IPS-18a (cell line): ENCODE results near the gene FAM124B.

Experiments used
- H3K27ac ChIP-seq: one replicate; pipeline ENCODE4 v1.5.1; 2013; ENCODE audit warnings: low read length
- H3K27me3 ChIP-seq: one replicate; pipeline ENCODE4 v1.6.1; 2013; ENCODE audit warnings: mild to moderate bottlenecking, low read length; ENCODE audit not compliant: control insufficient read depth, insufficient read depth
- H3K36me3 ChIP-seq: one replicate; pipeline ENCODE4 v1.6.1; 2013; ENCODE audit warnings: low read depth, low read length; ENCODE audit not compliant: control insufficient read depth
- H3K4me1 ChIP-seq: one replicate; pipeline ENCODE4 v1.6.1; 2013; ENCODE audit warnings: low read depth, low read length; ENCODE audit not compliant: control insufficient read depth
- H3K4me3 ChIP-seq: one replicate; pipeline ENCODE4 v1.5.1; 2013; ENCODE audit warnings: low read length
- H3K9ac ChIP-seq: one replicate; pipeline ENCODE4 v1.6.1; 2013; ENCODE audit warnings: mild to moderate bottlenecking, low read length, moderate library complexity
- H3K9me3 ChIP-seq: one replicate; pipeline ENCODE4 v1.6.1; 2013; ENCODE audit warnings: low read depth, low read length; ENCODE audit not compliant: control insufficient read depth

The FAM124B gene, protein sequence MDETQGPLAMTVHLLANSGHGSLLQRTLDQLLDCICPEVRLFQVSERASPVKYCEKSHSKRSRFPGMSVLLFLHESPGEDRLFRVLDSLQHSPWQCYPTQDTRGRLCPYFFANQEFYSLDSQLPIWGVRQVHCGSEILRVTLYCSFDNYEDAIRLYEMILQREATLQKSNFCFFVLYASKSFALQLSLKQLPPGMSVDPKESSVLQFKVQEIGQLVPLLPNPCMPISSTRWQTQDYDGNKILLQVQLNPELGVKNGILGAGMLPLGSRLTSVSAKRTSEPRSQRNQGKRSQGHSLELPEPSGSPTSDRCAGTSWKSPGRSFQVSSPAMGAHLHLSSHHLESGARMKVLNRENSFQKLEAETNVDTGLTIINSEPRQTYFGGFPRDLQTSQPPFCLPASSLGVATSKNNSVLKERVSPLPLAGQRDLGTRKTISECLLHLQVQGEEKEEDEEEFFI

GRCh38 chr2:224401641-224402342 lies at the start of gene FAM124B:
Gene FAM124B (minus strand): TSS chr2:224402107. CDS start chr2:224401768, 339 bp downstream.
- Histone ChIP-seq H3K36me3 (no peaks in the 10 kb centered on the region), H3K4me3 (no peak within 1 kb of the TSS), H3K27me3 (no peaks in the 10 kb centered on the region), H3K9me3 (no peaks in the 10 kb centered on the region), H3K9ac (no peak within 1 kb of the TSS), H3K27ac (no peak within 1 kb of the TSS), H3K4me1 (peaks cover 9% of the 10 kb centered on the region)

DNA sequence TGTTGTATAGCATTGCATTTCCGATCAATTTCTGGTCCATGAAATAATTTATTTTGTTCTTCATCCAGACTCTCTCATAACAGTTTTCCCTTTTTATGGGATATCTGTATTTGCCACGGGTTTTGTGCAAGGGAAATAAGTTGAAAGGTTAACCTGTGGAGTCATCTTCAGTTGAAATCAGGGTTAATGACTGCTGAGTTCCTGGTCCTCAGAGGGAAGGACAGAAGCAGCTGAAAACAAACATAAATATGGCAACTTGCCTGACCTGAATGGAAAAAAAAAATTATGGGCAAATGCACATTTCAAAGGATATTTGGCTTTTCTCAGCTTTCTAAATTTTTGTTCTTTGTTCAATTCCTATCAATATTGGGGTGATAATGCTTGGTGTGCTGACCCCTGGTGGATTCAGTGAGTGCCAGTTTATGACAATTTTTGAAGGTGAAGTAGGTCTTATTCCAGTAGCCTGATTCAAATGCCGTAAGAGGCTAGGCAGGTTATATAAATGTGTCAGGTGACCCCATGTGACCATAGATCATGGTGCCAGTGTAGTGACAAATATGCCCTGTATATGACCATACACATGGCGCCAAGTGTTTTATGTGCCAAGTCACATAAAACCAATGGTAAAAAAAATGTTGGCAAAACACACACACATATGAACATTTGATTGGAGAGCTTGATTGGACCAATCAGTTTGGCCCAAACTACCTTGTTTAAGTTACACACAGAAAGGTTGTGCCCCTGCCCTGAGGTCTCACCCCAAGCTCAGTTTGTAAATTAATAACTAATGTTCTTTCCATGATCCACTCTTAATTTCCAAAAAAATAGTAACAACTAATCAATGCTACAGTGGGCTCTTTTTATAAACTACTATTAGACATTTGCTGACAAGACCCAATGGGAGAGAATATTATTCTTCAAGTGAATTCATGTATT lies 47.6 kb upstream of the FAM124B start:
- Histone ChIP-seq H3K9ac (no peak overlapping the region), H3K4me3 (no peak overlapping the region), H3K27me3 (no peaks in the 10 kb centered on the region)

GRCh38 chr2:224448236-224448635 lies 46.3 kb upstream of the FAM124B start:
- H3K36me3 ChIP-seq = no peaks in the 10 kb centered on the region
- H3K9ac ChIP-seq = no peak overlapping the region
- no peaks in the 10 kb centered on the region for H3K9me3 ChIP-seq
- no peaks in the 10 kb centered on the region for H3K27me3 ChIP-seq
- no peak overlapping the region for H3K4me3 ChIP-seq
- peaks cover 3% of the 10 kb centered on the region for H3K4me1 ChIP-seq
- H3K27ac ChIP-seq = no peak overlapping the region

More for the DNA sequence above, 47.6 kb upstream of the FAM124B start:
- H3K27ac ChIP-seq = no peak overlapping the region
- peaks cover 3% of the 10 kb centered on the region for H3K4me1 ChIP-seq
- H3K9me3 ChIP-seq = no peaks in the 10 kb centered on the region
- H3K36me3 ChIP-seq = no peaks in the 10 kb centered on the region

DNA sequence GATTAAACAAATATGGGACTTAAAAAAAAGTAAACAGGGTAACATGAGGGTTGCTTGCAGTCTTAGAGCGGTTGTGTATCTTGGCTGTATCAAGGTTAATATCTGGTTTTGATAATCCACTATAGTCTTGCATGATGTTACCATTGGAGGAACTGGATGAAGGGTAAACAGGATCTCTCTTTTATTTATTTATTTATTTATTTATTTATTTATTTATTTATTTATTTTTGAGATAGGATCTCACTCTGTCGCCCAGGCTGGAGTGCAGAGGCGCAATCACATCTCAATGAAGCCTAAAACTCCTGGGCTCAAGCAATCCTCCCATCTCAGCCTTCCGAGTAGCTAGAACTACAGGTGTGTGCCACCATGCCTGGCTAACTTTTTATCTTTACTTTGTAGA lies 42.9 kb upstream of the FAM124B start:
- Histone ChIP-seq H3K4me1 (peaks cover 3% of the 10 kb centered on the region), H3K9ac (no peak overlapping the region), H3K9me3 (no peaks in the 10 kb centered on the region), H3K27me3 (no peaks in the 10 kb centered on the region), H3K36me3 (no peaks in the 10 kb centered on the region), H3K4me3 (no peak overlapping the region), H3K27ac (no peak overlapping the region)

GRCh38 chr2:224444021-224444420 lies 42.1 kb upstream of the FAM124B start:
- Histone ChIP-seq H3K4me3 (no peak overlapping the region), H3K4me1 (peaks cover under 1% of the 10 kb centered on the region), H3K36me3 (no peaks in the 10 kb centered on the region), H3K27ac (no peak overlapping the region), H3K9me3 (no peaks in the 10 kb centered on the region), H3K9ac (no peak overlapping the region), H3K27me3 (no peaks in the 10 kb centered on the region)

DNA sequence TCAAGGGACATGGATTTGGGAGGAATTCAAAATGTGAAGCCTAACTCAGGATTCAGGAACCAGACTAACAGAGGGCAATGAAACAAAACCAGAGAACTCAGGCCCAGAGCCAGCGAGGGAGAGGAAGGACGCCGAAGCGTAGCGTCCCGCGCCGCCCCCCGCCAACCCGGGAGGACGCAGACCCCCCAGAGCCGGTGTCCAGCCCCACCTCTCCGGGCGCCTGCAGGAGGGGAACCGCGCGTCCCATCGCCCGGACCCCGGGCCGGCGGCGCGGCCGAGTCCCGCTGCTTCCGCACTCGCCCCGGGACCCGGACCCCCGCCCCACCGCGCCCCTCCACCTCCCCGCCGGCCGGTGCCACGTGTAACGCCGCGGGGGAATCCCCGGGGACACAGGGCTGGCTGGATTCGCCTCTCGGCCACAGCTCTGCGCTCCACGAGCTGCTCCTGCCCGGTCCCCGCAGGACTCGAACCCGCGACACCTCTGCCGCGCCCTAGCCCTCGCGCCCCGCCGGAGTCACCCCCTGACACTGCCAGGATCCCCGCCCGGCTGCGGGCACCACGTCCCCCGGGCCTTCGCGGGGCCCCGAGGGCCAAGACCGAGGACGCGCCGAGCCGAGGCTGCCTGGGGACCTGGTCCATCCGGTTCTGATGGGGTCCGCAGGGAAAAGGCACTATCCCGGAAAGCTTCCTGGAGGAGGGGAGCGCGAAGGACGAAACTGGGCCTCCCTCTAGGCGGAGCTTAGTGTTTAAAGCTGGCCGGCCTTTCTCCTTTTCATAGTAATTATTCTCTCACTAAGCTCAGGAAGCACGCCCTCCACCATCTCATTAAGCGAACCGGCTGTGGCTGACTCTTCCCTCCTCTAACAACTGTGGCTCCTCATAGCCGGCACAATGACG lies 40.4 kb upstream of the FAM124B start:
- H3K27ac ChIP-seq = no peak overlapping the region
- H3K36me3 ChIP-seq = no peaks in the 10 kb centered on the region
- H3K27me3 ChIP-seq = no peaks in the 10 kb centered on the region
- H3K9me3 ChIP-seq = no peaks in the 10 kb centered on the region
- H3K4me1 ChIP-seq = no peaks in the 10 kb centered on the region
- H3K9ac ChIP-seq = no peak overlapping the region
- H3K4me3 ChIP-seq = no peak overlapping the region

GRCh38 chr2:224440988-224441387 lies 39.1 kb upstream of the FAM124B start:
- no peaks in the 10 kb centered on the region for H3K4me1 ChIP-seq
- no peaks in the 10 kb centered on the region for H3K9me3 ChIP-seq
- no peaks in the 10 kb centered on the region for H3K36me3 ChIP-seq
- no peak overlapping the region for H3K27ac ChIP-seq
- H3K4me3 ChIP-seq = no peak overlapping the region
- H3K9ac ChIP-seq = no peak overlapping the region
- H3K27me3 ChIP-seq = no peaks in the 10 kb centered on the region

- Histone ChIP-seq H3K27me3 (no peaks in the 10 kb centered on the region), H3K27ac (no peak overlapping the region), H3K4me3 (no peak overlapping the region), H3K9me3 (no peaks in the 10 kb centered on the region), H3K4me1 (peaks cover 13% of the 10 kb centered on the region), H3K9ac (no peak overlapping the region), H3K36me3 (no peaks in the 10 kb centered on the region)
Measured at GRCh38 chr2:224438726-224439125, 36.8 kb upstream of the FAM124B start.

GRCh38 chr2:224436634-224437033 lies 34.7 kb upstream of the FAM124B start:
- H3K27ac ChIP-seq = no peak overlapping the region
- no peaks in the 10 kb centered on the region for H3K27me3 ChIP-seq
- peaks cover 14% of the 10 kb centered on the region for H3K4me1 ChIP-seq
- no peak overlapping the region for H3K4me3 ChIP-seq
- H3K36me3 ChIP-seq = no peaks in the 10 kb centered on the region
- no peak overlapping the region for H3K9ac ChIP-seq
- no peaks in the 10 kb centered on the region for H3K9me3 ChIP-seq

DNA sequence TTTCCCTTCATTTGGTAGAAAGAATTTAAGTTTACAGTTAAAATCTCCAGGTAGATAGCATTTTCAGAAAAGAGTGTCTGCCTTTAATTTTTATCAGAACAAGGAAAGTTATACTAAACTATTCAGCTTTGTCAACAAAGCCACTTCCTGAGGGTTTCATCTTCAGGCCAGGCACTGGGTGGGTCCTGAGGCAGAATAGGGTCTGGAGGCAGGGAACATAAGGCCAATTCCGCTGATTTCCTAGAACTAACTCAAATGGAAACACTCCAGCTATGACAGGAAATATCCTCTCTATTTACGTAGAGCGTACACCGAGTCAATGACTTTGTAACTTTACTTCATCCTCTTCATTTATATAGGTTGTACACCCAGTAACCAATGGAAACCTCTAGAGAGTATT lies 32.7 kb upstream of the FAM124B start:
- no peak overlapping the region for H3K9ac ChIP-seq
- no peak overlapping the region for H3K4me3 ChIP-seq
- H3K9me3 ChIP-seq = peaks cover 3% of the 10 kb centered on the region
- H3K36me3 ChIP-seq = no peaks in the 10 kb centered on the region
- no peaks in the 10 kb centered on the region for H3K27me3 ChIP-seq
- peaks cover 14% of the 10 kb centered on the region for H3K4me1 ChIP-seq
- H3K27ac ChIP-seq = no peak overlapping the region
